ENCODE data around the gene DLGAP1. TPM values are rescaled to one million over a fixed set of nuclear protein-coding genes. Genes with fewer than 3 reads are reported as not detected.
A peak's percentile ranks its signal among the peaks of the same experiment; 100 is the strongest.

The DLGAP1 gene
- total and polyA plus RNA-seq, 2 of the 13 experiments (the other 11 are each of a cell fraction or from before 2014, with no cell fraction given) = 0.01 TPM; not detected in 1

DNA sequence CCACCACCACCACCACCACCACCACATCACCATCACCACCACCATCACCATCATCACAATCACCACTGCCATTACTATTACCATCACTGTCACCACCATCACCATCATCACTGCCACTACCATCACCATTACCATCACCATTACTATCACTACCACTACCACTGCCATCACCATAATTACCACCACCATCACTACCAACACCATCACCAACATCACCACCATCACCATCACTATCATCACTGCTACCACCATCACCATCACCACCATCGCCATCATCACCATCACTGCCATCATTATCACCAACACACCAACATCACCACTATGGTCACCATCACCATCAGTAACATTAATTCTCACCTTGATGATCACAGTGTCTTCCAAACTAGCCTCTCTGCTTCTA is 713.8 kb downstream of the DLGAP1 start (continued):
- TF ChIP-seq GATA4 (IDR thresholded peaks at IDR 0.05; ENCODE audit: borderline replicate concordance, low read depth) (no peak), ZFP36 (IDR thresholded peaks at IDR 0.05; ENCODE audit: borderline replicate concordance, low read depth, low read length, partially characterized antibody) (no peak), ONECUT2 (CRISPR knock-in tag; IDR thresholded peaks at IDR 0.05) (no peak), FOXK2 (IDR thresholded peaks at IDR 0.05) (peak; percentile 24; the same call in 1 of the 2 replicates), ATAD3A (CRISPR knock-in tag; IDR thresholded peaks at IDR 0.05) (no peak)

- ChIA-PET POLR2A (no interaction called here), CTCF (ENCODE audit: low intra/inter-chr PET ratio, low total read pairs) (no interaction called here)
These were observed 726.2 kb downstream of the DLGAP1 start for GRCh38 chr18:3728704-3729437.

More at GRCh38 chr18:3728704-3729437, 726.2 kb downstream of the DLGAP1 start:
- Histone ChIP-seq H3K79me2 (ENCODE audit: insufficient read depth, low read length) (no peaks in the 10 kb centered on the region), H3K4me1 (ENCODE audit: insufficient read depth, low read length) (peaks cover 14% of the 10 kb centered on the region), H3K4me2 (ENCODE audit: low read depth, low read length) (no peak overlapping the region), H3K27ac (ENCODE audit: extremely low read length, insufficient read depth, low read length) (no peak overlapping the region), H3K36me3 (replicated peaks in 1 of 2; ENCODE audit: control insufficient read depth in 1 of 2, insufficient read depth in 2 of 2, low read length in 2 of 2) (no peaks in the 10 kb centered on the region), H3K9me3 (ENCODE audit: low read length) (no peaks in the 10 kb centered on the region), H3K9ac (ENCODE audit: insufficient read depth, low read depth, low read length) (no peak overlapping the region), H3K27me3 (ENCODE audit: control insufficient read depth in 1 of 2, insufficient read depth in 2 of 2, low read length in 2 of 2) (peaks cover 0 to 14% of the 10 kb centered on the region in 2 experiments; a peak in 2 of 5 replicates), H2AFZ (ENCODE audit: low read length) (no peak overlapping the region), H3K4me3 (replicated peaks in 1 of 3; ENCODE audit: insufficient read depth in 1 of 3, low read depth in 2 of 3, low read length in 3 of 3) (no peak overlapping the region), H4K20me1 (ENCODE audit: insufficient read depth, low read length) (no peaks in the 10 kb centered on the region)
- WGBS (ENCODE audit: low lambda C conversion rate) = 64% methylated on average over 15 of the region's 35 CpGs
- no peak for FAIRE-seq
- TF ChIP-seq NFATC3 (CRISPR knock-in tag; IDR thresholded peaks at IDR 0.05) (no peak), RBM39 (IDR thresholded peaks at IDR 0.05; ENCODE audit: low read depth, low read length, poor library complexity, severe bottlenecking) (no peak), ZNF619 (CRISPR knock-in tag; IDR thresholded peaks at IDR 0.05) (no peak), FOXA1 (IDR thresholded peaks at IDR 0.05) (no peak), FOXA1 (CRISPR knock-in tag; IDR thresholded peaks at IDR 0.05) (no peak), ZNF737 (CRISPR knock-in tag; IDR thresholded peaks at IDR 0.05; ENCODE audit: borderline replicate concordance) (no peak), ZNF367 (CRISPR knock-in tag; IDR thresholded peaks at IDR 0.05; ENCODE audit: borderline replicate concordance) (no peak), ZBTB49 (CRISPR knock-in tag; IDR thresholded peaks at IDR 0.05; ENCODE audit: borderline replicate concordance) (no peak), SP4 (CRISPR knock-in tag; IDR thresholded peaks at IDR 0.05) (no peak), KLF12 (CRISPR knock-in tag; IDR thresholded peaks at IDR 0.05; ENCODE audit: borderline replicate concordance) (no peak), AGO1 (IDR thresholded peaks at IDR 0.05; ENCODE audit: low read depth, low read length, poor library complexity, severe bottlenecking) (no peak), ZC3H4 (CRISPR knock-in tag; IDR thresholded peaks at IDR 0.05; ENCODE audit: borderline replicate concordance) (no peak), ZSCAN21 (CRISPR knock-in tag; IDR thresholded peaks at IDR 0.05; ENCODE audit: borderline replicate concordance) (no peak), ZNF20 (CRISPR knock-in tag; IDR thresholded peaks at IDR 0.05) (no peak), ZNF329 (CRISPR knock-in tag; IDR thresholded peaks at IDR 0.05; ENCODE audit: low read depth) (no peak)
- TF ChIP-seq, protein P1, sequence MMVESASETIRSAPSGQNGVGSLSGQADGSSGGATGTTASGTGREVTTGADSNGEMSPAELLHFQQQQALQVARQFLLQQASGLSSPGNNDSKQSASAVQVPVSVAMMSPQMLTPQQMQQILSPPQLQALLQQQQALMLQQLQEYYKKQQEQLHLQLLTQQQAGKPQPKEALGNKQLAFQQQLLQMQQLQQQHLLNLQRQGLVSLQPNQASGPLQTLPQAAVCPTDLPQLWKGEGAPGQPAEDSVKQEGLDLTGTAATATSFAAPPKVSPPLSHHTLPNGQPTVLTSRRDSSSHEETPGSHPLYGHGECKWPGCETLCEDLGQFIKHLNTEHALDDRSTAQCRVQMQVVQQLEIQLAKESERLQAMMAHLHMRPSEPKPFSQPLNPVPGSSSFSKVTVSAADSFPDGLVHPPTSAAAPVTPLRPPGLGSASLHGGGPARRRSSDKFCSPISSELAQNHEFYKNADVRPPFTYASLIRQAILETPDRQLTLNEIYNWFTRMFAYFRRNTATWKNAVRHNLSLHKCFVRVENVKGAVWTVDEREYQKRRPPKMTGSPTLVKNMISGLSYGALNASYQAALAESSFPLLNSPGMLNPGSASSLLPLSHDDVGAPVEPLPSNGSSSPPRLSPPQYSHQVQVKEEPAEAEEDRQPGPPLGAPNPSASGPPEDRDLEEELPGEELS (CRISPR knock-in tag; IDR thresholded peaks at IDR 0.05) = no peak
- no peak for ATAC-seq
- no peak for DNase-seq (ENCODE audit: low spot score)
- intact Hi-C loops (cut with micrococcal nuclease; ENCODE audit: unreplicated experiment) (no loop called here), in situ Hi-C loops (cut with HindIII; ENCODE audit: extremely low pct_ligation_motif_present, low pct_unique_long_range_greater_than_20kb) (no loop called here)
- BruUV-seq (replicated peaks) = no TSS peak

Measured in HepG2 (cell line).